Measurements from ENCODE around the gene CGB3.

CGB3 gene

GRCh38 chr19:48993175-48994034 is 30.7 kb downstream of the CGB3 start, which contains the start of the genes GYS1 and RUVBL2 (continued):
- TF ChIP-seq ZNF670 (tag by site-specific recombination; IDR thresholded peaks at IDR 0.05; ENCODE audit: low read depth) (no peak), ZBTB48 (tag by site-specific recombination; IDR thresholded peaks at IDR 0.05) (no peak), ZNF624 (tag by site-specific recombination; IDR thresholded peaks at IDR 0.05) (no peak), ZNF404 (tag by site-specific recombination; IDR thresholded peaks at IDR 0.05) (no peak), YY2 (tag by site-specific recombination; IDR thresholded peaks at IDR 0.05) (peak; percentile 83), FEZF1 (tag by site-specific recombination; IDR thresholded peaks at IDR 0.05) (peak; percentile 69), BCL6B (tag by site-specific recombination; IDR thresholded peaks at IDR 0.05) (no peak), ELK4 (IDR thresholded peaks at IDR 0.05; ENCODE audit: borderline replicate concordance, low read depth, low read length) (no peak), ZNF362 (tag by site-specific recombination; IDR thresholded peaks at IDR 0.05) (no peak), ZNF2 (tag by site-specific recombination; IDR thresholded peaks at IDR 0.05) (no peak), ZFP41 (tag by site-specific recombination; IDR thresholded peaks at IDR 0.05; ENCODE audit: borderline replicate concordance) (no peak), KLF17 (tag by site-specific recombination; IDR thresholded peaks at IDR 0.05) (no peak), ZNF16 (tag by site-specific recombination; IDR thresholded peaks at IDR 0.05; ENCODE audit: low read depth) (no peak), BCL11B (tag by site-specific recombination; IDR thresholded peaks at IDR 0.05; ENCODE audit: low read depth) (no peak), GFI1B (tag by site-specific recombination; IDR thresholded peaks at IDR 0.05) (no peak), PRDM1 (tag by site-specific recombination; IDR thresholded peaks at IDR 0.05) (no peak), ZNF37A (tag by site-specific recombination; IDR thresholded peaks at IDR 0.05) (no peak), ZNF518A (tag by site-specific recombination; conservative IDR thresholded peaks at IDR 0.05; ENCODE audit: low read depth) (peak; percentile 77), ZBTB21 (tag by site-specific recombination; IDR thresholded peaks at IDR 0.05) (no peak), ZNF449 (tag by site-specific recombination; IDR thresholded peaks at IDR 0.05) (peak; percentile 50; the same call in 1 of the 2 replicates), PRDM2 (tag by site-specific recombination; IDR thresholded peaks at IDR 0.05; ENCODE audit: borderline replicate concordance) (no peak), ZNF585B (tag by site-specific recombination; IDR thresholded peaks at IDR 0.05) (no peak)

All from HEK293 (cell line).